ENCODE data around the gene RAMP1. TPM values are rescaled to one million over a fixed set of nuclear protein-coding genes. Genes with fewer than 3 reads are reported as not detected.

RAMP1 gene
- total RNA-seq, 4 donors from 2014 or later: 1.5 to 5.6 (median 2.9) TPM; not detected in 1

DNA sequence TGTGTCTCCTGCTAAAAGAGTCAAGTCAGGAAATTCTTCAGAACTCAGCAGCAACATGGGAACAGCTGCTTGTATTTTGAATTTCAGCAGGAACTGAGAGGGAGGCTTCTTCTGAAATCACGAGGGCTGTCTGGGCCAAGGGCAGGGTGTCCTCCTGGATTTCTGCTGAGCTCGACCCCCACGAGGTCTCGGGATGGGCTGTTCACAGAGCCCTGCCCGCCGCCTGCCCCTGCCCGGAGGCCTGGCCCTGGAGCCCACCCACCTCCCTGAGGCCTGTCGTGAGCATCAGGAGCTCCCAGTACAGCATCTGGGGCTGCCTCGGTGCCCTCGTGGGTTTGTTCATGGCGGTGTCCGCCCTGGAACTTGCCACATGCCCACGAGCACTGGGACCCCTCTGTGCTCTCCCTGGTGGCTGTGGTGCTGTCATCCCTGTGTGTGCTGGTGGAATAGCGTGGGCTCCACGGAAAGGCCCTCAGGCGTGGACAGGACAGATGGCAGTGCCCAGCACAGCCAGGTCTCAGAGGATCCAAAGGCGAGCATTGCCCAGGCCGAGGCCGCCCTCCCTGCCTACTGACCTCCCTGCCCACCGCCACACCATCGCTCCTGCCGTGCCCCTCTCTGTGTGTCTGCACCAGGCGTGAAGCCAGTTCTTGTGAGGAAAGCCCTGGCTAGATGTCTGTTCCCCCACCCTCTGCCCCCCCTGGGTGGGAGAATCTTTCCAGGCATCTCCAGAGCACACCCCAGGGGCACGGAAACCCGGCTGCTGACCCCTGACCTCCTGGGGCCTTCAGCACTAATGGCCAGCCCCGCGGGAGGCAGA is 25.9 kb downstream of the RAMP1 start:
- TF ChIP-seq, protein P1, sequence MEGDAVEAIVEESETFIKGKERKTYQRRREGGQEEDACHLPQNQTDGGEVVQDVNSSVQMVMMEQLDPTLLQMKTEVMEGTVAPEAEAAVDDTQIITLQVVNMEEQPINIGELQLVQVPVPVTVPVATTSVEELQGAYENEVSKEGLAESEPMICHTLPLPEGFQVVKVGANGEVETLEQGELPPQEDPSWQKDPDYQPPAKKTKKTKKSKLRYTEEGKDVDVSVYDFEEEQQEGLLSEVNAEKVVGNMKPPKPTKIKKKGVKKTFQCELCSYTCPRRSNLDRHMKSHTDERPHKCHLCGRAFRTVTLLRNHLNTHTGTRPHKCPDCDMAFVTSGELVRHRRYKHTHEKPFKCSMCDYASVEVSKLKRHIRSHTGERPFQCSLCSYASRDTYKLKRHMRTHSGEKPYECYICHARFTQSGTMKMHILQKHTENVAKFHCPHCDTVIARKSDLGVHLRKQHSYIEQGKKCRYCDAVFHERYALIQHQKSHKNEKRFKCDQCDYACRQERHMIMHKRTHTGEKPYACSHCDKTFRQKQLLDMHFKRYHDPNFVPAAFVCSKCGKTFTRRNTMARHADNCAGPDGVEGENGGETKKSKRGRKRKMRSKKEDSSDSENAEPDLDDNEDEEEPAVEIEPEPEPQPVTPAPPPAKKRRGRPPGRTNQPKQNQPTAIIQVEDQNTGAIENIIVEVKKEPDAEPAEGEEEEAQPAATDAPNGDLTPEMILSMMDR (IDR thresholded peaks at IDR 0.05; ENCODE audit: low read depth): no peak

DNA sequence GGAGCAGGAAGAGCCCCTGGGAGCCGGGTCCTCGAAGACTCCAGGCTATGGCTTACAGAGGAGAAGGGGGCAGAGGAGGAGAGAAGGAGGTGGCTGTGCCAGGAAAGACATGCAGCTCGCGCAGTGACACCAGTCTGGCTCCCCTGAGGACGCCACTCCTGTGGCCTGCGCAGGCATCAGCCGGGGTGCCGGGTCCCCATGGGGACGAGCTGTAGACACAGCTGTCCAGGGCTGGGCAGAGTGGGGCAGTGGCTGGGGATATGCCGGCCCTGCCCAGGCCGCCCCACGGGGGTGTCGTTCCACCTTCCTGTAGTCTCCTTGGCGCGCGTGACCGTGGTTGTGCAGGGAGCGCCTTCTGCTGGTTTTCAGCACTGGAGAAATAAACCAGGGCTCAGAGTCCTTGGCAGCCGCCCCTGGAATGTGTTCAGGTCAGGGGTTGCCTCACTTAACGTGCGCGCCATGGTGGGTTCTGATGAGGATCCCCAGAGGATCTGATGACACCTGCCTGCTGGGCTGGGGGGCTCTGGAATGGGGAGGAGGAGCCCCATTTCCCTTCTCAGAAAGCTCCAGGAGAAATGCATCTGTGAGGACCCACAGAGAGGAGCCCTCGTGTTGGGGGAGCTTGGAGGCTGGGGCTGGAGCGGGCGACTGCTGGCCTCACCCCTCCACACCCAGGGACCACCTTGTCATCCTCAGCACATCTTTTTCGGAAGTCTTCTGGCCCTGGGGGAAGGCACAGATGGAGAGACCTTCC is 26.7 kb downstream of the RAMP1 start:
- TF ChIP-seq, protein P1 (IDR thresholded peaks at IDR 0.05; ENCODE audit: low read depth): no peak

DNA sequence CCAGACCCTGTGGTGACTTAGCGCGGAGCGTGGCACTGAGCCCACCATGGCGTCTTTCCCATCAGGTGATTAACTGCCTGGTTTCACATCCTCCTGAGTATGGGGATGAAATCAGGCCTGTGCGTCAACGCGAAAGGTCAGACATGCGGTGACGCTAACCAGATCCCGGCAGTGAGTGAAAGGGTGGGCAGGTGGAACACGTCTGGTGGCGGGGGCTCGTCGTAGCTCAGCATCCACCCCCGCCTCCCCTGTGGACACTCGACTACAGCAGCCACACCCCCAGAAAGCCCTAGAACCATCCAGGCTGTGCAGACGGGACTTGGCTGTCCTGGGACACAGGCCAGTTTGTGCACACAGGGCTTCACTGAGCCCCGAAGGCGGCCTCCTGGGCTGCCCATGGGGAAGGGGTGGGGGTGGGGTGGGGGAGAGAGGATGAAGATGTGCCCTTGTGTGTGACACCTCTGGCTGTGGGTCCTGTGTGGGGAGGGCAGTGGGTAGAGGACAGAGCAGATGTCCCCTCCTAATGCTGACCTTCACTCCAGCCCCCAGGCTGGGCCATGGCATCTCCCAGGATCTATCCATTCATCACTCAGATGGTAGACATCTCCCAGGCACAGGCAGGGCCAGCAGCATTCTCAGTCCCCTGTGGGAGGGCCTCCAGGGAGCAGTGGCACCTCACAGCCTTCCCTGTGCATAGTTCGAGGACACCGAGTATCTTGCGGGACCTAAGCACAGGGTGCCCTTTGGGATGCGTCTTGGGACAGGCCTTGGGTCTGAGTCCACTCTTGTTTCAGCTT is 27.5 kb downstream of the RAMP1 start:
- TF ChIP-seq, protein P1 (IDR thresholded peaks at IDR 0.05; ENCODE audit: low read depth): no peak

DNA sequence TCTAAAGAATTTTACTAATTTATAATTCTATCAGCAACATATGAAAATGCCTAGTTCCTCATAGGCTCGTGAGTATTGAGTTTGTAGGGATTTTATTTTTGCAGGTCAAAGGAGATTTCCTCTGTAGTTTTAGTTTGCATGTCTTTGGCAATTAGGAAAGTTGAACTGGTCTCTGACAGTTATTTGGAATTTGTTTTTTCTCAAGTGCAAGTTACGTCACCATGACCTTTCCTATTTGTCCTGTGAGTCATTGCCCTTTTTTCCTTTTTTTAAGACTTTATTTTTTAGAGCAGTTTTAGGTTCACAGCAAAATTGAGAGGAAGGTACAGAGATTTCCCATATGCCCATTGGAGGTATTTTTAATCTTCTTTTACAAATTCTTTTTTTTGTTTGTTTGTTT is 29.0 kb downstream of the RAMP1 start:
- TF ChIP-seq, protein P1 (IDR thresholded peaks at IDR 0.05; ENCODE audit: low read depth): no peak

DNA sequence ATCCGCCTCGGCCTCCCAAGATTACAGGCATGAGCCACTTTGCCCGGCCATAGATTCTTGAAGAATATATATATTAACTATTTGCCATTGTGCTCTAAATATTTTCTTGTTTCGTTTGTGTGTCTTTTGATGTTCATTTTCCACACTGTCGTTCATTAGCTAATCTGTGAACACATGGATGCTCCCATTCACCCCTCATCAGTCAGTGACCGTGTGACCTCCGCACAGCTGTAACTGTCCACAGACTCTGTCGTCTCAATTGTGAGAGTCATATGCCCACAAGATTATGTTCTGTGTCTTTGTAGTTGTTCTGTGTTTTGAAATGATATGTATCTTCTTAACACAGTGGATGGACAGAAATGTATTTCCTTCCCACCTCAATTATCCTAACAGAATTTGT is 29.6 kb downstream of the RAMP1 start:
- TF ChIP-seq, protein P1 (IDR thresholded peaks at IDR 0.05; ENCODE audit: low read depth): no peak

DNA sequence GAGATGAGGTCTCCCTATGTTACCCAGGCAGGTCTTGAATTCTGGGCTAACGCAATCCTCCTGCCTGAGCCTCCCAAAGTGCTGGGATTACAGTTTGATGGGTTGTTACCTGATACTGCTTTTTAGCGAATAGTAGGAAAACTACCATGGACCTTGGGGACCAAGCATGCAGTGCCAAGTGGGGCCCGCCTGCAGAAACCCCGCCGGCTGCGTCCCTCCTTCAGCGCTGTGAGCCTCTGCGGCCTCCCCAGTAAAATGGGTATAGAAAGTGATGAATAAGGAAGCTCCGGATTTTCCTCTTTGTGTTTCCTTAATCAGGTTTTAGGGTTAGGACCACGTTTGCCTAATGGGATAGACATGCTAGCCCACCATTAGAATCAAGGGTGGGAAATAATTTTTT is 30.4 kb downstream of the RAMP1 start:
- TF ChIP-seq, protein P1 (IDR thresholded peaks at IDR 0.05; ENCODE audit: low read depth): no peak

All from subcutaneous adipose tissue (tissue), 4 donors.